Midbrain (tissue), 1 donor: Measurements from ENCODE around the gene ATP9B.

Experiments
- DNase-seq: peaks from one replicate; lab custom pipeline; 2025; lab: John Stamatoyannopoulos, UW

Gene ATP9B

GRCh38 chr18:79425569-79425886 is 356.3 kb downstream of the ATP9B start:
- DNase-seq: no peak

DNA sequence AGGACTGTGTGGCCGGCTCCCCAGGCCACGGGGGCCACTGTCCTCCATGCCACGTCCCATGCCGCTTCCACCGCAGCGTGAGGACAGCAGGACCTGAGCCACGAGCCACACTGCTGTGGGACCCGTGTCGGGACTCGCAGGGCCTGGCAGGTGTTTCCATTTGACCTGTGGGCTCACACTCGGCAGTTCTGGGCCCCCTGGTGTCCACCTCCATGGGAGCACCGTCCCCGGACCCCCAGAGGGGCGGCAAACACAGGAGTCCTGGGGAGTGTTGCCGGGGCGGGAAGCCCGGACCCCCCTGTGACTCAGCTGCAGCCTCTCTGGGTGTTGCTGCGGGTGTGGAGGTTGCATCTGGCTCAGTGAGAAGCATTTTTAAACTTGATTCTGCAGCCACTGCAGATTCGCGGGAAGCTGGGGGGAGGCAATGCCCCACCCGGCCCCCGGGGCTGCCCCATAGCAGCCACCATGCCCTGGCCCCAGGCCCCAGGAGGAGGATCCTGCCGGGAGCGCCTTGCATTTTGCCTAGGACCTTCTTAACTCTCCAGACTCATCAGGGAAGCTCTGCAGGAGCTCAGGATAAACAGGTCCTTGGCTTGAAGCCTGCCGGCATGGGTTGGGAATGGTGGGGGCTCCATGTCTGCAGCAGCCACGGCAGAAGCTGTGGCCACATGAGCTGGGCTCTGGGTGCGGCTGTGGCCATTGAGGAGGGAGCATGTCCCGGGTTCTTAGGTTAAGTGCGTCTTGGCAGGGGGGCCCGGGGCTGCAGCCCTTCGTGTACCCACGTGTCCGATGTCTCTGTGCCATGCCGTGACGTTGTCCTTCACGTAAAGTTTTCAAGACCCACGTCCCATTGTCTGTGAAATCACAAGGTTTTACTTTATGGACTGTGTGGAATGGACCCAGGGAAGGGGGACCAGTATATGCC is 357.4 kb downstream of the ATP9B start:
- no peak for DNase-seq

GRCh38 chr18:79427368-79428225 is 358.4 kb downstream of the ATP9B start:
- no peak for DNase-seq
